Measurements from ENCODE around the gene CYP4F3.
"Not testable (repeated sequence)": the region's sequence is repeated elsewhere in the genome, so short reads cannot be mapped to it uniquely, and the experiment has no call there.

The CYP4F3 gene

GRCh38 chr19:15641901-15642491 lies 1.3 kb downstream of the CYP4F3 start:
- DNase-seq (ENCODE audit: low read depth) = peak; percentile 7
- no peak overlapping the region for H3K4me3 ChIP-seq (ENCODE audit: low read depth, low read length)
- no peak for TF ChIP-seq CTCF (IDR thresholded peaks at IDR 0.05; ENCODE audit: insufficient read depth, low read depth, low read length, missing control alignments)

GRCh38 chr19:15642807-15643206 lies 2.1 kb downstream of the CYP4F3 start:
- H3K4me3 ChIP-seq (ENCODE audit: low read depth, low read length) = no peak overlapping the region
- DNase-seq (ENCODE audit: low read depth) = no peak
- TF ChIP-seq CTCF (IDR thresholded peaks at IDR 0.05; ENCODE audit: insufficient read depth, low read depth, low read length, missing control alignments) = no peak

- no peak for TF ChIP-seq CTCF (IDR thresholded peaks at IDR 0.05; ENCODE audit: insufficient read depth, low read depth, low read length, missing control alignments)
- no peak overlapping the region for H3K4me3 ChIP-seq (ENCODE audit: low read depth, low read length)
Measured at GRCh38 chr19:15643387-15643786, 2.7 kb downstream of the CYP4F3 start.

GRCh38 chr19:15644066-15644741 lies 3.5 kb downstream of the CYP4F3 start:
- no peak for TF ChIP-seq CTCF (IDR thresholded peaks at IDR 0.05; ENCODE audit: insufficient read depth, low read depth, low read length, missing control alignments)
- no peak overlapping the region for H3K4me3 ChIP-seq (ENCODE audit: low read depth, low read length)
- no peak for DNase-seq (ENCODE audit: low read depth)

More at GRCh38 chr19:15643387-15643786, 2.7 kb downstream of the CYP4F3 start:
- no peak for DNase-seq (ENCODE audit: low read depth)

GRCh38 chr19:15644816-15645215 lies 4.1 kb downstream of the CYP4F3 start:
- TF ChIP-seq CTCF (IDR thresholded peaks at IDR 0.05; ENCODE audit: insufficient read depth, low read depth, low read length, missing control alignments) = no peak
- H3K4me3 ChIP-seq (ENCODE audit: low read depth, low read length) = no peak overlapping the region
- DNase-seq (ENCODE audit: low read depth) = no peak

GRCh38 chr19:15649526-15649925 lies 8.8 kb downstream of the CYP4F3 start:
- no peak overlapping the region for H3K4me3 ChIP-seq (ENCODE audit: low read depth, low read length)
- TF ChIP-seq CTCF (IDR thresholded peaks at IDR 0.05; ENCODE audit: insufficient read depth, low read depth, low read length, missing control alignments) = no peak
- DNase-seq (ENCODE audit: low read depth) = no peak

- H3K4me3 ChIP-seq (ENCODE audit: low read depth, low read length); DNase-seq (ENCODE audit: low read depth): not testable (repeated sequence)
Measured at GRCh38 chr19:15650123-15650522, 9.4 kb downstream of the CYP4F3 start.
